ENCODE measurements around the gene OR51L1.
"Not testable (repeated sequence)": the region's sequence is repeated elsewhere in the genome, so short reads cannot be mapped to it uniquely, and the experiment has no call there.

The OR51L1 gene

DNA sequence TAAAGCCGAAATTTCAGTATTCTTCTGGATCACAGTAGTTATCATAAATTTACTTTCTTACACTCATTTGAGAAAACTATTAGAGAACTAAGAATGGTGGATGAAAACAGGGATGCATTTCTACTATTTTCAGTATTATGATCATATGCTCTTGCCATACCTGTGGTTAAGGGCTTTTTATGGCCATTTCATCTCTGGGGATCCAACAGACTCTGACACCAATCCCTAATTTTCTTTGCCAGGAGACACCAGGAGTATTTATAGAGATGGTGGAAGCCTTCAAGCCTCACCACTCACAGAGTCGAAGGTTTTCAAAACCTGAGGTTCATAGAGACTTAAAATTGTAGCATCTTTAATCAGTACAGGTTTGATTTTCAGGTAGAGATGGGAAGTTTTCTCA is at the start of gene OR51L1:
Gene OR51L1 (plus strand): TSS at position 301 of the 400 bp plus-strand sequence. CDS start 4,132 bp downstream, outside the sequence.
- no peak for DNase-seq

DNA sequence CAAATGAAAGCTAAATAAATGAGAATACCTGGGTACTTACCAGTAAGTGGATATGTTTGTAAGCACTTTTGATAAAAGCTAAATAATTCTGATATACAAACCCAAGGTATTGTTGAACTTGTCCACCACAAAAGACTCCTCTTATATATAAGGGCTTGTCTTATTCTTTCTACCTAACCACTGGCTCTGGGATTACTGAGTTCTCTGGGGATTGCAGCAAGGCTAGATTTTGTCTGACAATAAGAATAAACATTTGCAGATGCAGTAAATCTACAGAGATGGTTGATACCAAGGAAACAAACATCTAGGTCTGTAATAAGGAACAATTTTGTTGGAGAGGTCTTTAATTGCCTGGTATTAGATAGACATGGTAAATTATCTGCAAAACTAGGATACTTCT is 47.1 kb upstream of the OR51L1 start, which contains the start of gene OR51A4:
Gene OR51A4 (minus strand): TSS at position 101 of the 400 bp plus-strand sequence. CDS start 505 bp downstream, outside the sequence.
- DNase-seq: no peak

DNA sequence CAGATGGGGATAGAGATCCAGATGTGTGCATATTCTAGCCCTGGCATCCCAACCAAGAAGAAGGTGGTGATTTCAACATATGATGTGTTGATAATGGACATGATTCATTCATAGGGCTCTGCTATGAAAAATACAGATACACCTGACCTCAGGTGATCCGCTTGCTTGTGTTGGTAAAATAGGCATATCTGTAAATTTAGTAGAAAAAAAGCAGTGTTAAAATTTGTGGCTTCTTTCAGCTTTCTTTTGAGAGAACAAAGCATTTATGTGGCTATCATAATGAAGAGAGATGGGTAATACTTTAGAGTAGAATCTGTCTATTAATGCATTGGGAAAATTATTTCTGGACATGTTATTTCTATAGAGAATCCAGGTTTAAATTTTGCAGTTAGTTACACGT is 39.0 kb upstream of the OR51L1 start, which contains the start of gene OR51A2:
Gene OR51A2 (minus strand): TSS at position 101 of the 400 bp plus-strand sequence. CDS start 0 bp downstream, at position 101.
- not testable (repeated sequence) for DNase-seq

- no peak for DNase-seq
Measured at GRCh38 chr11:4957396-4957795, 37.3 kb upstream of the OR51L1 start.

- DNase-seq: no peak
Measured at GRCh38 chr11:4960877-4961276, 33.8 kb upstream of the OR51L1 start.

DNA sequence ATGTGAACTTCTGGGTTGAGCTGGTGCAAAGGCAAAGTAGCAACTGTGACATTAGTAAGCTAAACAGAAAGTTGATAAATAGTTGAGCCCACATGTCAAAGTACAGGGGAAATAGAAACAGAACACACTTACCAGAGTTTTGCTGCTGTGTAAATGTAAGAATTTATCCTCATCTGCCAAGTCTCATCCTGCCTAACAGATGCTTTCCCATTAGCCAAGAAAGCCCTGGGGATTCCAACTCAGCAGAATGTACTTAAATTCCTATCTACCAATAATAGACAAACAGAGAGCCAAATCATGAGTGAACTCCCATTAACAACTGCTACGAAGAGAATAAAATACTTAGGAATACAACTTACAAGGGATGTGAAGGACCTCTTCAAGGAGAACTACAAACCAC is 31.8 kb upstream of the OR51L1 start:
- DNase-seq: no peak

- DNase-seq: no peak
Measured at GRCh38 chr11:4975436-4975835, 19.2 kb upstream of the OR51L1 start.

- DNase-seq: no peak
Measured at GRCh38 chr11:4979036-4979435, 15.6 kb upstream of the OR51L1 start.

DNA sequence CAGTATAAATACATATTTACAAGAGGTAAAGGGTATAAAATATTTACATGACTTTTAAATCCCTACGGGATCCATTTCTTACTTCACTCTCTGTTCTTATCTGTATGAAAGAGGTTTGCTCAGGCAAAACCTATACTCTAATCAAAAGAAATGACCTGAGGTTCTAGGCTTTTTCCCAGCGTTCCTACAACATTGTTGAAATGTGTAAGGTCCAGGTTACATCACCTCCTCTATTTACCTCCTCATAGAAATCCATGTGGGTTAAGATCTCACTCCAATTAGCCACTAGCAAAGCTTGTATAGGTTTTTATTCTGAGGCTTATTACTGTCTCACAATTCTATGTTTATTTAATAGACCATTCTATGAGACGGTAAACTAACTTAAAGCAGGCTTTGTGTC is 12.0 kb upstream of the OR51L1 start:
- DNase-seq: no peak

- DNase-seq: no peak
Measured at GRCh38 chr11:4983841-4984240, 10.8 kb upstream of the OR51L1 start.

DNA sequence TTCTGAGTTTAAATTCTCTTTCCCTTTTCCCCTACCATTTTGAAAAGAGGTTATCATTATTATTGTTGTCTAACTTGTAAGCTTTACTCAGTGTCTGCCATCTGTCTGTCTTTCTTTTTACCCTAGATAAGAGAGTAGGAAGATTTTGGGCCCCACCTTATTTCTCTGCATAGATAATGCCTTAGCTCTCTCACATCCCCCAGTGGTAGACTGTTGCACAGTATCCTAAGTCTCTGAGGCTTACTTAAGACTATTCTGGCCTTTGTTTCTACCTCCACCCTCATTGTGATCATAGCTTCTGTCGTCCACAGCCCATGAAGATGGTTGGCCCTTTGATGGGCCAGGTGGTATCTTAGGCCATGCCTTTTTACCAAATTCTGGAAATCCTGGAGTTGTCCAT is 3.6 kb upstream of the OR51L1 start:
- no peak for DNase-seq

DNA sequence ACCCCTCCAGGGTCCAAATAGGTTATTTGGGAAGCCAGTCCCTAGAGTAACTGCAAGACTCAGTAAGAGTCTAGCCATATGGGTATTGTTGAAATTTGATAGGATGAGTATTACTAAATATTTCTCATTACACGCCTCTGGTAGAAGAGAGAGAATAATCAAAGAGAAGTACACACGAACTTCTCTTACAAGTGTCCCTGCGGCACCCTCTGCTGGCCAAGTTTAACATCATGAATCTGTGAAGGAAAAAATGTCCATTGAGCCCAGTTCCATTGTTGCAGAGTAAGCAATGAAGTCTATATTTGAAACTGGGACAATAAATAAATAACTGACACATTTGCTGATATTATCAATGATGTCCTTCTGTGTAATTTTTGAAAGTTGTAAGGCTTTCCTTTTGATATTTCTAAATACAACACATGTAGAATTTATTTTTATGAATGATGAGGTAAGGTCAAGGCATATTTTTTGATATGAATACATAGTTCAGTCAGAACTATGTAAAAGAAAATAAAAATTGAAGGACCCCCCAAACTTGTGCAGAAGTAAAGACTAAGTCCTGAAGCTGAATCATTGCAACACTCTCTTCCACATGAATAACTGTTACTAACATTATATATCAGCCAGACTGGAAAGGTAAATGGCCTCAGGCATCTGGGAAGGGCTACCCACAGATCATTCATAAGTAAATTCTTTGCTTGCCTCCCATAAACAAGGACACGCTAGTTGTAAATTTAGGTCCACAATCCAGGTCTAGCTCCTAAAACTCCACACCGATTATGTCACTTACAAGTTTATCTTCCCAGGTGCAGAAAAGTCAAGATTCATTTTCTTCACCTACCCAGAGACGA is 10.0 kb downstream of the OR51L1 start:
- DNase-seq: no peak

- DNase-seq: no peak
Measured at GRCh38 chr11:5007561-5007960, 12.9 kb downstream of the OR51L1 start.

DNA sequence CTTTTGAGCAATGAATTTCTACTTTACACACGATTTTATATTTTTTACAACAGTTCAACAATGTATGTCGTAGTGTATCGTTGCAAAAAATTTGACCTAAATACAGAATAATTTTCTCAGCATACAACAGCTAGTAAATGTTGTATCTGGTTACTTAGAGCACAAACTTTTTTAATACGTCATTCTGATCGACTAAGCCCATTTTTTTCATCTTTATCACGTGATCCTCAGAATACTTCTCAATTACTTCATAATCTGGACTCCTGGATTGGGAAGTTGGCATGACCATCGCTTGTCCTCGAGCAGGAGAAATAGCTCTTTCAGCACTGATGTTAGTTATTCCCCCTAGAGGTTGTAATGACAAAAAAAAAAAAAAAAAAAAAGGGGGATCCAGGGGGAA is 16.6 kb downstream of the OR51L1 start:
- no peak for DNase-seq

DNA sequence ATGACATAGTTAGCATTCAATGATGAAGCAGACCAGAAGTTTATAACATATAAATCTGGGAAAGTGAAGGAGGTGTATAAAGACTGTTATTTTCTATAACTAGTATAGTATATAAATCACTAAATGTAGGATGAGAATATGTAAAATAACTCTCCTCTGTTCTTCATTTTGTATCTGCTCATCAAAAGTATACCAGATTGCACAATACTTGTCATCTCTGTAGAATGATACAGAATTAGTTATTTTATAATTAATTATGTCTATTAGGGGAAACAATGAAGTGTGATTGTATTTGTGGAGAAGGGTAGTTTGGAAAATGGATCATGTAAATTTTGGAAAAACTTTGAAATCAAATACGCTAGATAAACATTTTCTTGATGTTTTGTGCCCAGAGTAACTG is 18.4 kb downstream of the OR51L1 start:
- DNase-seq: no peak

GRCh38 chr11:5021996-5022395 is 27.3 kb downstream of the OR51L1 start:
- no peak for DNase-seq

GRCh38 chr11:5036669-5037068 is 42.0 kb downstream of the OR51L1 start:
- DNase-seq: no peak

DNA sequence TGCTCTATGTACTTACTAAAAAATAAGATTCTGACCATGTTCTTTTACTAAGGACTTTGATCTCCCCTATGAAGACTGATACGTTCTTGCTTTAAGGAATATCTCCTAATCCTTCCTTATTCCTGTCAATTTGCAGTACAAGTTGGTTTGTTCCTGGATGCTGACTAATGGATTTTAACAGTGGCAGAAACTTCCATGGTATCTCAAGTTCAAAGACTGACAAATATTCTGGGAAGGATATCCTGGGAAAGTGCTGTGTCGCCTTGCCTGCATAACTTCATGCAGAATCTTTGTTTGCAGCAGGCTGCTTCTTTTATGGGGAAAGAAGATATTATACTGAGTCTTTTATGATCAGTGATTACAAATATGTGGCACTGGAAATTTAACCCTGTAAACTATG is 43.3 kb downstream of the OR51L1 start:
- DNase-seq: no peak

DNA sequence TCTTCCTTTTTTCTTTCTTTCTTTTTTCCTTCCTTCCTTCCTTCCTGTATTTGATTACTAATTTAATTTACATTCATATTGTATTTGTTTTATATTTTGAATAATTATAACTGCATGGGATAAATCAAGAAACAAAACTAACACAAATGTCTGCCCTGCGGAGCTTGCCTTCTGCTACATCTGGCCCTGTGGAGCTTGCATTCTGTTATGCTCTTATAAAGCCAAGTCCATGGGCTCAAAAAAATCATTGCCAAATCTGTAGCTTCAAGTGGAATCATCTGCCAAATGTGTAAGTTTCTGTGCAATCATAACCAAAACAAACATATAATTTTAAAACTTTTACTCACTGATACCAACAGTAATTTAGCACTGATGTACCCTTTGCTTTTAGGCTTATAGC is 43.7 kb downstream of the OR51L1 start:
- DNase-seq: no peak

DNA sequence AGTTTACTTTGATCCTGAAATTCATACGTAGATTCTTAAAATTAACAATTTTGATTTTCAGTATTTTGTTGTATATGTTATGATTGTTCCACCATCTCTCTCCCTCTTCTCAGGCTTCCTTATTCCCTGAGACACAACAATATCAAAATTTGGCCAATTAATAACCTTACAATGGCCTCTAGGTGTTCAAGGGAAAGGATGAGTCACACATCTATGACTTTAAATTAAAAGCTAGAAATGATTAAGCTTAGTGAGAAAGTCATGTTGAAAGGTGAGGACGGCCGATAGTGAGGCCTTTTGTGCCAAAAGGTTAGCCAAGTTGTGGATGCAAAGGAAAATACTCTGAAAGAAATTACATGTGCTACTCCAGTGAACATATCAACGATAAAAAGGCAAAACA is 46.2 kb downstream of the OR51L1 start:
- DNase-seq: no peak

GRCh38 chr11:5042091-5042490 is 47.4 kb downstream of the OR51L1 start:
- no peak for DNase-seq

DNA sequence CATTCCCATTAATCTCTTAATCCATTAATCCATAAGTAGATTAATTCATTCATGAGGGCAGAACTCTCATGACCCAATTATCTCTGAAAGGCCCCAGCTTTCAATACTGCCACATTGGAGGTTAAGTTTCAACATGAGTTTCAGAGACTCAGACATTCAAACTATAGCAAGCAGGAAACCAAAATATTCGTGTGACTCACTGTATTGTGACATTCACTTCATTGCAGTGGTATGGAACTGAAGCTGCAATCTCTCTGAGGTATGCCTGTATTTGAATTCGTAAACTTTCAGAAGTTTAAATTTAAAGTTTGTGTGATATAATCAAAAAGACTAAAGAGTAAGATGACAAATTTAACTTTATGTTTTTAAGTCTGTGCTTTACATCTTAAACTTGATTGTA is 48.7 kb downstream of the OR51L1 start:
- no peak for DNase-seq

GRCh38 chr11:5046226-5046625 is 51.6 kb downstream of the OR51L1 start, which contains the start of gene OR52J3:
Gene OR52J3 (plus strand): TSS chr11:5046526. CDS start chr11:5046526, 0 bp downstream.
- DNase-seq: no peak

DNA sequence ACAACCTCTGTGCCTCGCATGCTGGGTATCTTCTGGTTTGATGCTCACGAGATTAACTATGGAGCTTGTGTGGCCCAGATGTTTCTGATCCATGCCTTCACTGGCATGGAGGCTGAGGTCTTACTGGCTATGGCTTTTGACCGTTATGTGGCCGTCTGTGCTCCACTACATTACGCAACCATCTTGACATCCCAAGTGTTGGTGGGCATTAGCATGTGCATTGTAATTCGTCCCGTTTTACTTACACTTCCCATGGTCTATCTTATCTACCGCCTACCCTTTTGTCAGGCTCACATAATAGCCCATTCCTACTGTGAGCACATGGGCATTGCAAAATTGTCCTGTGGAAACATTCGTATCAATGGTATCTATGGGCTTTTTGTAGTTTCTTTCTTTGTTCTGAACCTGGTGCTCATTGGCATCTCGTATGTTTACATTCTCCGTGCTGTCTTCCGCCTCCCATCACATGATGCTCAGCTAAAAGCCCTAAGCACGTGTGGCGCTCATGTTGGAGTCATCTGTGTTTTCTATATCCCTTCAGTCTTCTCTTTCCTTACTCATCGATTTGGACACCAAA is 52.2 kb downstream of the OR51L1 start:
- no peak for DNase-seq

Measured in activated CD8-positive, alpha-beta memory T cell treated with anti-CD3 and anti-CD28 coated beads for 24 hours (primary cell).